Measurements from ENCODE around the gene TMEM129.

The TMEM129 gene

GRCh38 chr4:1757836-1758235 lies 36.7 kb upstream of the TMEM129 start:
- DNase-seq, result no peak

- no peak for DNase-seq
Observed at GRCh38 chr4:1756893-1757779, 36.0 kb upstream of the TMEM129 start.

GRCh38 chr4:1756079-1756478 lies 35.0 kb upstream of the TMEM129 start:
- DNase-seq, result no peak

GRCh38 chr4:1755297-1755696 lies 34.2 kb upstream of the TMEM129 start:
- DNase-seq, result no peak

- no peak for DNase-seq
Observed at GRCh38 chr4:1754336-1754735, 33.2 kb upstream of the TMEM129 start.

- DNase-seq, result no peak
Observed at GRCh38 chr4:1753697-1754311, 32.7 kb upstream of the TMEM129 start.

- no peak for DNase-seq
Observed at GRCh38 chr4:1753294-1753696, 32.2 kb upstream of the TMEM129 start.

- peak; percentile 68 for DNase-seq
Observed at GRCh38 chr4:1752284-1753041, 31.3 kb upstream of the TMEM129 start.

- DNase-seq, result no peak
Observed at GRCh38 chr4:1751919-1752283, 30.8 kb upstream of the TMEM129 start.

- no peak for DNase-seq
Observed at GRCh38 chr4:1751155-1751918, 30.2 kb upstream of the TMEM129 start.

- no peak for DNase-seq
Observed at GRCh38 chr4:1750381-1751154, 29.4 kb upstream of the TMEM129 start.

GRCh38 chr4:1749826-1750225 lies 28.7 kb upstream of the TMEM129 start:
- DNase-seq, result no peak

GRCh38 chr4:1749370-1749769 lies 28.2 kb upstream of the TMEM129 start:
- DNase-seq, result no peak

- DNase-seq, result peak; percentile 91
Observed at GRCh38 chr4:1748465-1748995, 27.4 kb upstream of the TMEM129 start.

GRCh38 chr4:1747603-1747967 lies 26.5 kb upstream of the TMEM129 start:
- DNase-seq, result no peak

GRCh38 chr4:1746919-1747602 lies 25.9 kb upstream of the TMEM129 start:
- no peak for DNase-seq

- DNase-seq, result peak; percentile 92
Observed at GRCh38 chr4:1746265-1746691, 25.2 kb upstream of the TMEM129 start.

GRCh38 chr4:1745697-1746096 lies 24.6 kb upstream of the TMEM129 start:
- DNase-seq, result no peak

GRCh38 chr4:1745165-1745564 lies 24.0 kb upstream of the TMEM129 start:
- DNase-seq, result no peak

- DNase-seq, result no peak
Observed at GRCh38 chr4:1744552-1744951, 23.4 kb upstream of the TMEM129 start.

GRCh38 chr4:1743975-1744374 lies 22.9 kb upstream of the TMEM129 start:
- DNase-seq, result no peak
